OCI-LY7 (cell line): Measurements from ENCODE around the gene YTHDF1.

Source experiments
- CTCF ChIP-seq: fragments of 200-600 bp; sonication (generic); conservative IDR thresholded peaks from 2 replicates; pipeline ENCODE4 v1.5.1; 2014; ENCODE audit warnings: mild to moderate bottlenecking, antibody characterized with exemption, low read length, moderate library complexity, mixed read lengths
- EZH2phosphoT487 ChIP-seq: fragments of 200-600 bp; sonication (generic); IDR thresholded peaks from 2 replicates; pipeline ENCODE4 v1.6.1; 2018; ENCODE audit warnings: low read depth, borderline replicate concordance, mild to moderate bottlenecking, mixed run types, antibody characterized with exemption, low read length, moderate library complexity, mixed read lengths

- TF ChIP-seq CTCF: no peak
- TF ChIP-seq EZH2phosphoT487: no peak
These were observed 14.9 kb upstream of the YTHDF1 start for GRCh38 chr20:63230800-63231268.
